A549 (cell line): ENCODE measurements around the gene CDH1. TPM values are rescaled to one million over a fixed set of nuclear protein-coding genes. Genes with fewer than 3 reads are reported as not detected.

Experiments used
- ATAC-seq, 2 experiments: fragments of 200-7000 bp in 1 of 2; fragments of >200 bp in 1 of 2; cut with Nextera tagmentation in 1 of 2; cut with Tn5 transposase in 1 of 2; 3 replicates each; pipeline versions ENCODE4 v1.8.0 to v1.9.1; 2018 to 2020; ENCODE audit warnings: mild to moderate bottlenecking in 1 of 2, moderate library complexity in 1 of 2
- CTCF ChIA-PET: fragments of 300-600 bp; sonication (Branson Sonifier 250); formaldehyde crosslinking; extraction: SDS; loops from one replicate; lab custom pipeline; 2021; ENCODE audit warnings: antibody characterized with exemption, inconsistent platforms; lab: Yijun Ruan, JAX
- POLR2A ChIA-PET: fragments of 350-600 bp; formaldehyde crosslinking; extraction: SDS; loops from one replicate; lab custom pipeline; 2021; ENCODE audit warnings: antibody characterized with exemption, inconsistent platforms; lab: Yijun Ruan, JAX
- DNase-seq, 2 experiments: peaks; one replicate each; pipeline versions ENCODE4 v3.0.0 to v3.0.0-alpha.2; 2011 to 2016; ENCODE audit warnings: low read depth in 1 of 2, low spot score in 1 of 2
- FAIRE-seq: peaks from 2 replicates; lab custom pipeline; 2011; peaks lifted over from hg19 to GRCh38; lab: Jason Lieb, UNC
- H3K27ac ChIP-seq, 2 experiments: fragments of >200 bp; sonication (Bioruptor Twin); formaldehyde crosslinking; 3 replicates each; pipeline ENCODE4 v1.5.1; 2016 to 2017
- H3K4me1 ChIP-seq: fragments of >200 bp; sonication (Bioruptor Twin); formaldehyde crosslinking; 3 replicates; pipeline ENCODE4 v1.6.1; 2016
- H3K4me2 ChIP-seq: fragments of >200 bp; sonication (Bioruptor Twin); formaldehyde crosslinking; 3 replicates; pipeline ENCODE4 v1.6.1; 2016
- H3K4me3 ChIP-seq: fragments of >200 bp; sonication (Bioruptor Twin); formaldehyde crosslinking; 3 replicates; pipeline ENCODE4 v1.5.1; 2016
- H3K9me3 ChIP-seq: fragments of >200 bp; sonication (Bioruptor Twin); formaldehyde crosslinking; 3 replicates; pipeline ENCODE4 v1.6.1; 2016
- CEBPB ChIP-seq, 2 experiments: fragments of >200 bp in 1 of 2; sonication (Bioruptor Twin) in 1 of 2; formaldehyde crosslinking in 1 of 2; IDR thresholded peaks; 2 replicates each; pipeline ENCODE4 v1.6.1; 2012 to 2016
- E2F6 ChIP-seq: IDR thresholded peaks from 2 replicates; pipeline ENCODE4 v1.6.1; 2012; ENCODE audit warnings: low read depth, borderline replicate concordance
- EHF ChIP-seq: fragments of 250-450 bp; sonication (Bioruptor Pico); IDR thresholded peaks from 2 replicates; pipeline ENCODE4 v1.5.0; 2020; ENCODE audit warnings: mild to moderate bottlenecking
- ESRRA ChIP-seq: fragments of 150-350 bp; IDR thresholded peaks from 2 replicates; pipeline ENCODE4 v1.6.1; 2014; ENCODE audit warnings: mild to moderate bottlenecking, low read length, borderline replicate concordance
- FOSL2 ChIP-seq, 2 experiments: fragments of 450-650 bp in 1 of 2; fragments of >200 bp in 1 of 2; sonication (Bioruptor Twin) in 1 of 2; formaldehyde crosslinking; IDR thresholded peaks; 2 replicates each; pipeline versions ENCODE4 v1.5.0 to v1.6.1; 2016 to 2020; ENCODE audit warnings: mild to moderate bottlenecking in 1 of 2, moderate library complexity in 1 of 2
- HDAC2 ChIP-seq: fragments of 200-600 bp; sonication (generic); IDR thresholded peaks from 2 replicates; pipeline ENCODE4 v1.6.1; 2016
- HOXA7 ChIP-seq: fragments of 250-450 bp; sonication (Bioruptor Pico); IDR thresholded peaks from 2 replicates; pipeline ENCODE4 v1.5.0; 2020; ENCODE audit warnings: mild to moderate bottlenecking, moderate library complexity
- HOXB13 ChIP-seq: fragments of 250-450 bp; sonication (Bioruptor Pico); IDR thresholded peaks from 2 replicates; pipeline ENCODE4 v1.5.0; 2020; ENCODE audit warnings: low read depth, mild to moderate bottlenecking, moderate library complexity
- HOXB5 ChIP-seq: fragments of 250-450 bp; sonication (Bioruptor Pico); IDR thresholded peaks from 2 replicates; pipeline ENCODE4 v1.5.0; 2020; ENCODE audit warnings: mild to moderate bottlenecking, moderate library complexity
- JUN ChIP-seq, 2 experiments: fragments of >200 bp; sonication (Bioruptor Twin); formaldehyde crosslinking; IDR thresholded peaks; 2 replicates in 1 of 2; 3 replicates in 1 of 2; pipeline ENCODE4 v1.6.1; 2016 to 2017
- KDM1A ChIP-seq: fragments of 200-600 bp; sonication (generic); IDR thresholded peaks from 2 replicates; pipeline ENCODE4 v1.6.1; 2016; ENCODE audit warnings: low read depth, mild to moderate bottlenecking
- KDM5A ChIP-seq: fragments of 200-600 bp; sonication (generic); IDR thresholded peaks from 2 replicates; pipeline ENCODE4 v1.6.1; 2016; ENCODE audit warnings: antibody characterized with exemption, mild to moderate bottlenecking
- MAFK ChIP-seq: fragments of 450-650 bp; IDR thresholded peaks from 2 replicates; pipeline ENCODE4 v1.6.1; 2014; ENCODE audit not compliant: partially characterized antibody
- MAZ ChIP-seq: fragments of 150-350 bp; IDR thresholded peaks from 2 replicates; pipeline ENCODE4 v1.6.1; 2014; ENCODE audit warnings: antibody characterized with exemption, low read depth, low read length, borderline replicate concordance
- NFE2L2 ChIP-seq: fragments of 150-350 bp; conservative IDR thresholded peaks from 2 replicates; pipeline ENCODE4 v1.6.1; 2014; ENCODE audit warnings: low read length
- NPAS2 ChIP-seq: fragments of 250-450 bp; sonication (Bioruptor Pico); IDR thresholded peaks from 2 replicates; pipeline ENCODE4 v1.8.0; 2022; ENCODE audit warnings: mild to moderate bottlenecking, moderate library complexity, borderline replicate concordance
- NR3C1 ChIP-seq: fragments of >200 bp; sonication (Bioruptor Twin); formaldehyde crosslinking; IDR thresholded peaks from 3 replicates; pipeline ENCODE4 v1.6.1; 2017
- PBX3 ChIP-seq: IDR thresholded peaks from 2 replicates; pipeline ENCODE4 v1.6.1; 2012
- RAD21 ChIP-seq, 2 experiments: fragments of >200 bp in 1 of 2; sonication (Bioruptor Twin) in 1 of 2; formaldehyde crosslinking in 1 of 2; IDR thresholded peaks in 1 of 2; conservative IDR thresholded peaks in 1 of 2; 2 replicates in 1 of 2; 3 replicates in 1 of 2; pipeline ENCODE4 v1.6.1; 2012 to 2018; ENCODE audit warnings: inconsistent platforms in 1 of 2
- RFX5 ChIP-seq: fragments of 450-650 bp; IDR thresholded peaks from 2 replicates; pipeline ENCODE4 v1.7.1; 2014; ENCODE audit warnings: antibody characterized with exemption, mild to moderate bottlenecking, moderate library complexity
- SMC3 ChIP-seq: fragments of >200 bp; sonication (Bioruptor Twin); formaldehyde crosslinking; IDR thresholded peaks from 3 replicates; pipeline ENCODE4 v1.6.1; 2018; ENCODE audit warnings: inconsistent platforms
- ZC3H11A ChIP-seq: fragments of 450-650 bp; IDR thresholded peaks from 2 replicates; pipeline ENCODE4 v1.6.1; 2014; ENCODE audit warnings: antibody characterized with exemption, mild to moderate bottlenecking
- ZSCAN20 ChIP-seq: fragments of 250-450 bp; sonication (Bioruptor Pico); IDR thresholded peaks from 2 replicates; pipeline ENCODE4 v1.8.0; 2022; ENCODE audit warnings: mild to moderate bottlenecking, moderate library complexity
- WGBS: methylation state at CpG from one replicate; pipeline ENCODE4 v1.1.6; 2017; ENCODE audit errors: missing lambda C conversion rate; 5-methylcytosine and 5-hydroxymethylcytosine counted together
- polyA plus RNA-seq, 4 experiments: library from polyadenylated mRNA; depleted of rRNA in 3 of 4; stranded (reverse); fragments of >200 nt; fragmentation: RNase III in 1 of 4; extraction: RNeasy Plus Mini Kit Qiagen cat#74134 plus additional on column Dnase treatment in 1 of 4; gene quantifications; 2 replicates in 3 of 4; 3 replicates in 1 of 4; pipeline ENCODE4 v1.2.3, GENCODE V29; 2011 to 2017
- TF ChIP-seq, protein P1 (sequence below): IDR thresholded peaks from 2 replicates; pipeline ENCODE4 v1.6.1; 2012
- TF ChIP-seq, protein P2 (sequence below): fragments of 250-450 bp; sonication (Bioruptor Pico); IDR thresholded peaks from 2 replicates; pipeline ENCODE4 v1.5.0; 2020; ENCODE audit warnings: low read depth, mild to moderate bottlenecking, moderate library complexity
- TF ChIP-seq, protein P3 (sequence below): fragments of 150-350 bp; IDR thresholded peaks from 2 replicates; pipeline ENCODE4 v1.6.1; 2014; ENCODE audit warnings: low read depth, mild to moderate bottlenecking, low read length

Gene CDH1
- polyA plus RNA-seq, 2 of the 4 experiments (the other 2 are of a cell fraction) = 6.0 to 24.5 TPM

DNA sequence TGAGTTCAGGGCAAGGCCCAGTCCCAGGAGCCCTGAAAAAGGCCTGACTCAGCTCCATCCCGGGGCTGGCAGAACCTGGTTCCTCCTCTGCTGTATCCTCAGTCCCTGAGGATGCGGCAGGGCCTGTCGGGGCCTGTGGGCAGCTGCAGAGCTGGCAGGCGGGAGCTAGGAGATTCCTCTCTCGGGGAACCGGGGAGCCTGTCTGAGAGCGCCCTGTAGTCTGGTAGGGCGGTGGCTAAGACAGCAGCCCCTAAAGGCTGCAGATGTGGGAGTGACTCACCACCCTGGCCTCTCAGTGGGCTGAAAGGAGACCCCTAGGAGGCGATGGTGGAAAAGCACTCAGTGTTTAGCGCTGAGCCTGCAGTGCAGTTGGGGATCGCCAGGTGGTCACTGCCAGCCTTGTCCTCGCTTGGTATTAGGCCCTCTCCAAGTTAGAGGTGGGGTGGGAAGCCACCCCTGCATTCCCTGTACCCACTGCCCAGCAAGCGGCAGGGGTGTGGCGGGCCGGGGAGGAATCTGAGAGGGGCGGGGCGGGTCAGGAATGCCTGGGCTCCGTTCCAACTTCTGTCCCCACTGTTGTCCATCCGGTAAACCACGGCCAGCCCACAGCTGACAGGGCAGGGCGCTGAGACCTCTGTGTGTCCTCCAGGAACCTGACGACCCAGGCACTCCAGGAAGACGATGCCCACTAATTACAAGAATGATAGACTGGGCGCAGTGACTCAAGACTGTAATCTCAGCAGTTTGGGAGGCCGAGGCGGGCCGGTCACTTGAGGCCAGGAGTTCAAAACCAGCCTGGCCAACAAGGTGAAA is 29.5 kb upstream of the CDH1 start:
- Histone ChIP-seq H3K4me3 (no peak overlapping the region), H3K4me1 (peaks cover 20% of the 10 kb centered on the region), H3K4me2 (peak overlapping the region; percentile 59), H3K9me3 (no peaks in the 10 kb centered on the region), H3K27ac (peak overlapping the region; percentile 76 to 95)
- DNase-seq = peak; percentile 89
- TF ChIP-seq PBX3 (0 out of 2 replicates have a peak, but pooled peaks have one; percentile 5), SMC3 (peak; percentile 56; the same call in 1 of the 3 replicates), RAD21 (conservative IDR thresholded peaks at IDR 0.05 in 1 of 2, IDR thresholded peaks at IDR 0.05 in 1 of 2) (peak; percentile 47 to 54; a peak in 4 of 5 replicates), E2F6 (no peak), FOSL2 (IDR thresholded peaks at IDR 0.05) (0 out of 2 replicates have a peak, but pooled peaks have one; percentile 13), FOSL2 (CRISPR knock-in tag; IDR thresholded peaks at IDR 0.05) (peak; percentile 81), ESRRA (0 out of 2 replicates have a peak, but pooled peaks have one; percentile 22), MAFK (peak; percentile 86), NFE2L2 (no peak), EHF (CRISPR knock-in tag) (no peak), HOXB13 (no peak), JUN (IDR thresholded peaks at IDR 0.05) (peak in 1 of 2 experiments; percentile 26; a peak in 1 of 5 replicates), ZC3H11A (no peak), HOXA7 (CRISPR knock-in tag) (no peak)
- TF ChIP-seq, protein P1, sequence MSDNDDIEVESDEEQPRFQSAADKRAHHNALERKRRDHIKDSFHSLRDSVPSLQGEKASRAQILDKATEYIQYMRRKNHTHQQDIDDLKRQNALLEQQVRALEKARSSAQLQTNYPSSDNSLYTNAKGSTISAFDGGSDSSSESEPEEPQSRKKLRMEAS = peak; percentile 51; the same call in 1 of the 2 replicates
- TF ChIP-seq, protein P2, sequence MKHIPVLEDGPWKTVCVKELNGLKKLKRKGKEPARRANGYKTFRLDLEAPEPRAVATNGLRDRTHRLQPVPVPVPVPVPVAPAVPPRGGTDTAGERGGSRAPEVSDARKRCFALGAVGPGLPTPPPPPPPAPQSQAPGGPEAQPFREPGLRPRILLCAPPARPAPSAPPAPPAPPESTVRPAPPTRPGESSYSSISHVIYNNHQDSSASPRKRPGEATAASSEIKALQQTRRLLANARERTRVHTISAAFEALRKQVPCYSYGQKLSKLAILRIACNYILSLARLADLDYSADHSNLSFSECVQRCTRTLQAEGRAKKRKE (CRISPR knock-in tag) = no peak
- ATAC-seq = peak; percentile 79 to 85
- no peak for FAIRE-seq
- 8% methylated on average over 13 of the region's 27 CpGs for WGBS
- CTCF ChIA-PET = interaction anchor here (0.6 to 2.1 kb wide), 24 partner anchors 10 to 680 kb away, joined by 3 to 28 read pairs (median 4); no protein-coding TSS in a partner anchor
- POLR2A ChIA-PET = interaction anchor here (1.2 kb wide), 1 partner anchor 140 kb away, joined by 4 read pairs; no protein-coding TSS in a partner anchor

GRCh38 chr16:68710211-68710610 is 26.9 kb upstream of the CDH1 start:
- no peak for DNase-seq
- H3K4me1 ChIP-seq = peaks cover 20% of the 10 kb centered on the region
- FAIRE-seq = no peak
- POLR2A ChIA-PET = no interaction called here
- H3K27ac ChIP-seq = peak overlapping the region in 1 of 2 experiments; percentile 48; a peak in 1 of 6 replicates
- no peak overlapping the region for H3K4me3 ChIP-seq
- TF ChIP-seq KDM5A (no peak), HOXA7 (CRISPR knock-in tag) (no peak), KDM1A (no peak), PBX3 (no peak), ZSCAN20 (CRISPR knock-in tag) (no peak), JUN (IDR thresholded peaks at IDR 0.05) (no peak), SMC3 (no peak), CEBPB (IDR thresholded peaks at IDR 0.05) (no peak), HOXB5 (CRISPR knock-in tag) (no peak), RFX5 (no peak), NPAS2 (no peak), NR3C1 (no peak), MAZ (no peak), E2F6 (no peak), HDAC2 (no peak)
- TF ChIP-seq, protein P2 (CRISPR knock-in tag) = no peak
- TF ChIP-seq, protein P3, sequence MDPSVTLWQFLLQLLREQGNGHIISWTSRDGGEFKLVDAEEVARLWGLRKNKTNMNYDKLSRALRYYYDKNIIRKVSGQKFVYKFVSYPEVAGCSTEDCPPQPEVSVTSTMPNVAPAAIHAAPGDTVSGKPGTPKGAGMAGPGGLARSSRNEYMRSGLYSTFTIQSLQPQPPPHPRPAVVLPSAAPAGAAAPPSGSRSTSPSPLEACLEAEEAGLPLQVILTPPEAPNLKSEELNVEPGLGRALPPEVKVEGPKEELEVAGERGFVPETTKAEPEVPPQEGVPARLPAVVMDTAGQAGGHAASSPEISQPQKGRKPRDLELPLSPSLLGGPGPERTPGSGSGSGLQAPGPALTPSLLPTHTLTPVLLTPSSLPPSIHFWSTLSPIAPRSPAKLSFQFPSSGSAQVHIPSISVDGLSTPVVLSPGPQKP = no peak
- TF ChIP-seq, all 56 proteins: peak for 0
- H3K9me3 ChIP-seq = no peaks in the 10 kb centered on the region
- no peak overlapping the region for H3K4me2 ChIP-seq
- no peak for ATAC-seq
- CTCF ChIA-PET = interaction anchor here (0.6 to 1.5 kb wide), 4 partner anchors 28 to 421 kb away, joined by 3 to 4 read pairs (median 3); no protein-coding TSS in a partner anchor
- 83% methylated on average over 5 of the region's 5 CpGs for WGBS
